Smooth muscle cell of trachea (primary cell): ENCODE results near the gene PMCH. TPM values are rescaled to one million over a fixed set of nuclear protein-coding genes. Genes with fewer than 3 reads are reported as not detected.

ENCODE experiments used
- total RNA-seq: library from RNA; depleted of rRNA; stranded (reverse); fragments of >200 nt; gene quantifications from 2 replicates; pipeline ENCODE4 v1.2.1, GENCODE V29; 2014

Gene PMCH
- not detected in 2 replicates for total RNA-seq

GRCh38 chr12:102197789-102198188, at the start of gene PMCH:
Gene PMCH, minus strand, starts transcription at chr12:102197833. Its CDS starts 63 bp downstream, at chr12:102197770.

Other genes with a start within 250 kb of the PMCH start
- 138 and 192 TPM in 2 replicates for gene WASHC3, start 135.8 kb downstream of the PMCH start, total RNA-seq
- 42.8 and 89.4 TPM in 2 replicates for gene NUP37, start 77.7 kb downstream of the PMCH start, total RNA-seq
- gene PARPBP, start 77.7 kb downstream of the PMCH start, total RNA-seq: 4.8 and 23.6 TPM in 2 replicates